ENCODE measurements around the gene SCO2. TPM values are rescaled to one million over a fixed set of nuclear protein-coding genes. Genes with fewer than 3 reads are reported as not detected.

SCO2 gene
- total and polyA plus RNA-seq, 2 experiments from 2014 or later, result 10.5 TPM; not detected in 1

GRCh38 chr22:50561401-50562358 is 36.3 kb upstream of the SCO2 start:
- no peaks in the 10 kb centered on the region for H3K9me3 ChIP-seq (ENCODE audit: low read depth)
- H3K27me3 ChIP-seq, result peaks cover 8% of the 10 kb centered on the region
- DNase-seq (ENCODE audit: low read depth in 1 of 2, low spot score in 1 of 2), result no peak
- H3K4me1 ChIP-seq (ENCODE audit: low read depth), result peaks cover 3% of the 10 kb centered on the region
- no peak overlapping the region for H3K4me3 ChIP-seq
- no peaks in the 10 kb centered on the region for H3K36me3 ChIP-seq
- no peak overlapping the region for H3K27ac ChIP-seq
- TF ChIP-seq, protein P1, sequence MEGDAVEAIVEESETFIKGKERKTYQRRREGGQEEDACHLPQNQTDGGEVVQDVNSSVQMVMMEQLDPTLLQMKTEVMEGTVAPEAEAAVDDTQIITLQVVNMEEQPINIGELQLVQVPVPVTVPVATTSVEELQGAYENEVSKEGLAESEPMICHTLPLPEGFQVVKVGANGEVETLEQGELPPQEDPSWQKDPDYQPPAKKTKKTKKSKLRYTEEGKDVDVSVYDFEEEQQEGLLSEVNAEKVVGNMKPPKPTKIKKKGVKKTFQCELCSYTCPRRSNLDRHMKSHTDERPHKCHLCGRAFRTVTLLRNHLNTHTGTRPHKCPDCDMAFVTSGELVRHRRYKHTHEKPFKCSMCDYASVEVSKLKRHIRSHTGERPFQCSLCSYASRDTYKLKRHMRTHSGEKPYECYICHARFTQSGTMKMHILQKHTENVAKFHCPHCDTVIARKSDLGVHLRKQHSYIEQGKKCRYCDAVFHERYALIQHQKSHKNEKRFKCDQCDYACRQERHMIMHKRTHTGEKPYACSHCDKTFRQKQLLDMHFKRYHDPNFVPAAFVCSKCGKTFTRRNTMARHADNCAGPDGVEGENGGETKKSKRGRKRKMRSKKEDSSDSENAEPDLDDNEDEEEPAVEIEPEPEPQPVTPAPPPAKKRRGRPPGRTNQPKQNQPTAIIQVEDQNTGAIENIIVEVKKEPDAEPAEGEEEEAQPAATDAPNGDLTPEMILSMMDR (IDR thresholded peaks at IDR 0.05; ENCODE audit: low read depth, low read length), result no peak

- Histone ChIP-seq H3K4me1 (ENCODE audit: low read depth) (peaks cover 3% of the 10 kb centered on the region), H3K27ac (no peak overlapping the region), H3K27me3 (peaks cover 8% of the 10 kb centered on the region), H3K9me3 (ENCODE audit: low read depth) (no peaks in the 10 kb centered on the region), H3K36me3 (no peaks in the 10 kb centered on the region), H3K4me3 (no peak overlapping the region)
- DNase-seq (ENCODE audit: low read depth in 1 of 2, low spot score in 1 of 2), result no peak
- TF ChIP-seq, protein P1 (IDR thresholded peaks at IDR 0.05; ENCODE audit: low read depth, low read length), result no peak
Measured at GRCh38 chr22:50560034-50560433, 34.6 kb upstream of the SCO2 start.

DNA sequence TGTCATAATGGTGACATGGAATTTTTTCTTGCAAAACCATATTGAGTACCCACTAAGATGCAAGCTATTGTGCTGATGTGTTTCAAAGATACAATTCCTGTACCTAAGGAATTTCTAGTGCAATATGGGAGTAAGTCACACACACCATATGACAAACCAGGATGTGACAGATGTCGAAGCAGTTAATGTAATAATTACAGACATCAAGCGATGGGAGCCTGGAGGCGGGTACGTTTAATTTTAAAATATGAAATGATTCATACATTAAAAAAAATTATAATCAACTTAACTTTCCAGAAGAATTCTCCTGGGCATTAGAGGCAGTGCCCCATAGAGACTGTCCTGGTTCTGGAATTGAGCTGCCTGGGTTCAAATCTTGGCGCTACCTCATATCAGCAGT is 31.3 kb upstream of the SCO2 start:
- TF ChIP-seq, protein P1 (IDR thresholded peaks at IDR 0.05; ENCODE audit: low read depth, low read length), result no peak
- no peak for DNase-seq (ENCODE audit: low read depth in 1 of 2, low spot score in 1 of 2)
- Histone ChIP-seq H3K4me1 (ENCODE audit: low read depth) (no peaks in the 10 kb centered on the region), H3K36me3 (no peaks in the 10 kb centered on the region), H3K27me3 (peaks cover 8% of the 10 kb centered on the region), H3K9me3 (ENCODE audit: low read depth) (no peaks in the 10 kb centered on the region), H3K27ac (no peak overlapping the region), H3K4me3 (no peak overlapping the region)

DNA sequence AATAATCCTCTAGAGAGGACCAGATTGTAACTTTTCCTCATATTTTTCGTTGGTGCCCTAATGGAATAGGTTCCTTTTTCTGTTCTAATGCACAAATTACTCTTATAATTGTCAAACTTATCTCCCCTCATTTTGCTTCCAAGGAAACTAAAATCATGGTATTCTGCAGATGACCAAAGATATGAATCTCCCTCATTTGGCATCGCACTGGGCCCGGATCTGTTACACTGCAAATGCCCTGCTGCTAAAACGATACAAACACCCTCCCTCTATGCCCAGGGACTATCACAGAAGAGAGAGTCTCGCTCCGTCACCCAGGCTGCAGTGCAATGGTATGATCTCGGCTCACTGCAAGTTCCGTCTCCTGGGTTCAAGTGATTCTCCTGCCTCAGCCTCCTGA is 27.9 kb upstream of the SCO2 start:
- Histone ChIP-seq H3K9me3 (ENCODE audit: low read depth) (no peaks in the 10 kb centered on the region), H3K36me3 (no peaks in the 10 kb centered on the region), H3K4me3 (no peak overlapping the region), H3K27me3 (no peaks in the 10 kb centered on the region), H3K27ac (no peak overlapping the region), H3K4me1 (ENCODE audit: low read depth) (no peaks in the 10 kb centered on the region)
- no peak for DNase-seq (ENCODE audit: low read depth in 1 of 2, low spot score in 1 of 2)
- TF ChIP-seq, protein P1 (IDR thresholded peaks at IDR 0.05; ENCODE audit: low read depth, low read length), result no peak

GRCh38 chr22:50551160-50551752 is 25.9 kb upstream of the SCO2 start:
- Histone ChIP-seq H3K36me3 (no peaks in the 10 kb centered on the region), H3K27me3 (no peaks in the 10 kb centered on the region), H3K4me3 (no peak overlapping the region), H3K9me3 (ENCODE audit: low read depth) (no peaks in the 10 kb centered on the region), H3K4me1 (ENCODE audit: low read depth) (no peaks in the 10 kb centered on the region), H3K27ac (no peak overlapping the region)
- TF ChIP-seq, protein P1 (IDR thresholded peaks at IDR 0.05; ENCODE audit: low read depth, low read length), result no peak
- no peak for DNase-seq (ENCODE audit: low read depth in 1 of 2, low spot score in 1 of 2)
